Measurements from ENCODE around the gene GDF11. TPM values are rescaled to one million over a fixed set of nuclear protein-coding genes. Genes with fewer than 3 reads are reported as not detected.

GDF11 gene
- total and polyA plus RNA-seq, 11 donors, result 6.9 to 18.2 (median 12.4) TPM

DNA sequence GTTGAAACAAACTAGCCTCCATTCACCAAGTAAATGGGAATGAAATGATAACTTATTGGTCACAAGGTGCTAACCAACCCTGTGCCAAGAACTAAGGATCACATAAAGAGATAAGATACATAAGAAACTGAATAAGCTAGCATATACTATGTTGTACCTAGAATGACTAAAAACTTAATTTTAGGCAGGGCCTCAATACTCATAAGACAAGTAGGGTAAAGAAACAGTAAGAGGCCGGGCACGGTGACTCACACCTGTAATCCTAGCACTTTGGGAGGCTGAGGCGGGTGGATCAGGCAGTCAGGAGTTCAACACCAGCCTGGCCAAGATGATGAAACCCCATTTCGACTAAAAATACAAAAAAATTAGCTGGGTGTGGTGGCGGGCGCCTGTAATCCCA is 17.7 kb downstream of the GDF11 start:
- TF ChIP-seq, protein P1, sequence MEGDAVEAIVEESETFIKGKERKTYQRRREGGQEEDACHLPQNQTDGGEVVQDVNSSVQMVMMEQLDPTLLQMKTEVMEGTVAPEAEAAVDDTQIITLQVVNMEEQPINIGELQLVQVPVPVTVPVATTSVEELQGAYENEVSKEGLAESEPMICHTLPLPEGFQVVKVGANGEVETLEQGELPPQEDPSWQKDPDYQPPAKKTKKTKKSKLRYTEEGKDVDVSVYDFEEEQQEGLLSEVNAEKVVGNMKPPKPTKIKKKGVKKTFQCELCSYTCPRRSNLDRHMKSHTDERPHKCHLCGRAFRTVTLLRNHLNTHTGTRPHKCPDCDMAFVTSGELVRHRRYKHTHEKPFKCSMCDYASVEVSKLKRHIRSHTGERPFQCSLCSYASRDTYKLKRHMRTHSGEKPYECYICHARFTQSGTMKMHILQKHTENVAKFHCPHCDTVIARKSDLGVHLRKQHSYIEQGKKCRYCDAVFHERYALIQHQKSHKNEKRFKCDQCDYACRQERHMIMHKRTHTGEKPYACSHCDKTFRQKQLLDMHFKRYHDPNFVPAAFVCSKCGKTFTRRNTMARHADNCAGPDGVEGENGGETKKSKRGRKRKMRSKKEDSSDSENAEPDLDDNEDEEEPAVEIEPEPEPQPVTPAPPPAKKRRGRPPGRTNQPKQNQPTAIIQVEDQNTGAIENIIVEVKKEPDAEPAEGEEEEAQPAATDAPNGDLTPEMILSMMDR (IDR thresholded peaks at IDR 0.05), result no peak
- no peak for TF ChIP-seq POLR2A (IDR thresholded peaks at IDR 0.05)
- H3K27me3 ChIP-seq, result no peaks in the 10 kb centered on the region
- DNase-seq, result no peak
- H3K4me1 ChIP-seq, result no peaks in the 10 kb centered on the region
- no peak overlapping the region for H3K4me3 ChIP-seq
- H3K9me3 ChIP-seq, result no peaks in the 10 kb centered on the region
- ATAC-seq, result no peak
- intact Hi-C loops (cut with DNase I), result no loop called here
- no peak overlapping the region for H3K27ac ChIP-seq
- WGBS, 4 donors, result 92 to 97% (median 95%) methylated on average over 6 of the region's 6 CpGs
- H3K36me3 ChIP-seq, result peaks cover 0 to 87% (median 67%) of the 10 kb centered on the region in 9 donors

DNA sequence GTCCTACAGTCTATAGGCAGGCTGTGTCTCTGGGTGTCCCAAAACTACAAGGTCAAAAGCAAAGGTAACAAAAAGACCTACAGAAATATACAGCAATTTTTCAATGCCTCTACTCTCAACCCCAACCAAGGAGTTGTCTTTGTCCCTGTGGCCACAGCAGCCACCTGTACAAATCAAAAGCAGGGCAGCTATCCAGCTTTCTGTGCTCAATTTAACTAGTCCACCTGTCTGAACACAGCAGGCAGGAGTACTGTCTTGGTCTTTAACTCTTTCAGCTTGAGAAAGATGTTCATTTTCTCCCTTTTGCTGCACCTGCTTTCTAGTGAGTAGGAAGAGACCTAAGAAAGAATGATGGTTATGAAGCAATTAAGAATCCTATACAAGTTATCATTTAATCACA is 19.7 kb downstream of the GDF11 start:
- intact Hi-C loops (cut with DNase I), result no loop called here
- H3K4me3 ChIP-seq, result no peak overlapping the region
- no peaks in the 10 kb centered on the region for H3K4me1 ChIP-seq
- no peak for ATAC-seq
- H3K9me3 ChIP-seq, result no peaks in the 10 kb centered on the region
- peaks cover 0 to 83% (median 64%) of the 10 kb centered on the region in 9 donors for H3K36me3 ChIP-seq
- TF ChIP-seq, protein P1 (IDR thresholded peaks at IDR 0.05), result no peak
- TF ChIP-seq POLR2A (IDR thresholded peaks at IDR 0.05), result no peak
- H3K27ac ChIP-seq, result no peak overlapping the region
- H3K27me3 ChIP-seq, result no peaks in the 10 kb centered on the region
- no peak for DNase-seq

DNA sequence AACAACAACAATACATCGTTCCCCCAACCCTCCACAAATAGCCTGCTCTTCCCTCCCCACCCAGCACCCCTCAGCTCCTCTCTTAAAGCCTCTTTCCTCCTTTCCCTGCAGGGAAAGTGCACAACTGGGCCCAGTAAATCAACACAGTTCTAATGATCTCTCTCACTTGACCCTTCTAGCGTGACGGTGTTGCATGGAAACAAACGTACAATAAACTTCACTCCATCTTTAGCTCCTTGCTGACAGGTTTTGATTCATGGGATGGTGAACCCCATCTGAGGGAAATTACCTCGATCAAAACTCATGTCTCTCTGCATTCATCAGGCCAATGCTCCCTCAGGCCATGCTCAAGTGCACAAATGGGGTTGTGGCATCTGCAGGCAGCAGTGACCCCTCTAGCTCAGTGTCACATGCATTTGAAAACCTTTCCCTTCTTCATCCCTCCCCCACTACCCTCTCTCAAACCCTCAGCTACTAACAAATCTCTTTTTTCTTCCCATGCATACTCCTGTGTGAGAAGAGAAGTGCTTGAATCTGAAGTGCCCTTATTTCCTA is 22.9 kb downstream of the GDF11 start:
- no peak overlapping the region for H3K27ac ChIP-seq
- H3K27me3 ChIP-seq, result no peaks in the 10 kb centered on the region
- no peaks in the 10 kb centered on the region for H3K9me3 ChIP-seq
- peaks cover 0 to 70% (median 53%) of the 10 kb centered on the region in 9 donors for H3K36me3 ChIP-seq
- no peaks in the 10 kb centered on the region for H3K4me1 ChIP-seq
- TF ChIP-seq, protein P1 (IDR thresholded peaks at IDR 0.05), result no peak
- no peak for TF ChIP-seq POLR2A (IDR thresholded peaks at IDR 0.05)
- no peak for ATAC-seq
- 85 to 92% (median 86%) methylated on average over 5 of the region's 5 CpGs for WGBS, 4 donors
- DNase-seq, result no peak
- H3K4me3 ChIP-seq, result no peak overlapping the region
- intact Hi-C loops (cut with DNase I), result no loop called here

DNA sequence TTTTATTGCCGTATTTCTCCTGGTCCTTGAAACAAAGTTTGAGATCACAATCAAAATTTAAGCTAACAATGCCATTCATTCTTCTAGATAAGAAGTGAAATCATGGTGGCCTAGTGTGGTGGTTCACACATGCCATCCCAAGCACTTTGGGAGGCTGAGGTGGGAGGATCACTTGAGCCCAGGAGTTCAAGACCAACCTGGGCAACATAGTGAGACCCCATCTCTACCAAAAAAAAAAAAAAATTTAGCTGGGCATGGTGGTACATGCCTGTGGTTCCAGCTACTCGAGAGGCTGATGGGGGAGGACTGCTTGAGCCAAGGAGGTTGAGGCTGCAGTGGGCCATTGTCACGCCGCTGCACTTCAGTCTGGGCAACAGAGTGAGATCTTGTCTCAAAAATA is 24.2 kb downstream of the GDF11 start:
- intact Hi-C loops (cut with DNase I), result no loop called here
- Histone ChIP-seq H3K27me3 (no peaks in the 10 kb centered on the region), H3K4me3 (no peak overlapping the region), H3K9me3 (no peaks in the 10 kb centered on the region), H3K36me3 (peaks cover 0 to 71% (median 61%) of the 10 kb centered on the region in 9 donors), H3K27ac (no peak overlapping the region), H3K4me1 (no peaks in the 10 kb centered on the region)
- WGBS, 4 donors, result 96 to 98% (median 97%) methylated on average over 4 of the region's 4 CpGs
- DNase-seq, result no peak
- no peak for ATAC-seq
- TF ChIP-seq, protein P1 (IDR thresholded peaks at IDR 0.05), result no peak
- TF ChIP-seq POLR2A (IDR thresholded peaks at IDR 0.05), result no peak
